ENCODE measurements around the gene TMCC2. TPM values are rescaled to one million over a fixed set of nuclear protein-coding genes. Genes with fewer than 3 reads are reported as not detected.

The TMCC2 gene
- total RNA-seq, 1 experiment from 2014 or later = 2.7 TPM

DNA sequence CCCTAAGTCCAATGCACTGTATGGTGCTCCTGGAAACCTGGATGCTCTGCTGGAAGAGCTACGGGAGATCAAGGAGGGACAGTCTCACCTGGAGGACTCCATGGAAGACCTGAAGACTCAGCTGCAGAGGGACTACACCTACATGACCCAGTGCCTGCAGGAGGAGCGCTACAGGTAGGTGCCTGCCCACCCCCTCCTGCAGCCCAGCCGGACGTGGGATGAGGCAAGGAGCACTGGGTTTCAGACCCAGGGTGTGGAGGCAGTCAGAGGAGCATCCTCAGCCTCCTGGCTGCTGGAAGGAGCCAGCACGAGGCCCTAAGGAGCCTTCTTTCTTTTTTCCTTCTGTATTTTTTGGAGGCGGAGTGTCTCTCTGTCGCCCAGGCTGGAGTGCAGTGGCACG, 42.0 kb downstream of the TMCC2 start:
- DNase-seq (ENCODE audit: low read depth, low spot score) = no peak
- H3K27ac ChIP-seq (ENCODE audit: low read depth, low read length) = no peak overlapping the region
- no peak overlapping the region for H3K9ac ChIP-seq (ENCODE audit: low read length)
- H3K79me2 ChIP-seq (ENCODE audit: insufficient read depth, low read length) = no peaks in the 10 kb centered on the region
- no peaks in the 10 kb centered on the region for H3K9me2 ChIP-seq (ENCODE audit: insufficient read depth)
- CTCF ChIA-PET = interaction anchor here (1.4 to 9.3 kb wide), 5 partner anchors 10 to 63 kb away, joined by 6 to 397 read pairs (median 13); partner anchors contain the start of gene NUAK2
- no peaks in the 10 kb centered on the region for H4K20me1 ChIP-seq (ENCODE audit: insufficient read depth)
- POLR2A ChIA-PET = interaction anchor here (1.0 kb wide), 1 partner anchor 15 kb away, joined by 3 read pairs; no protein-coding TSS in a partner anchor
- H3K4me1 ChIP-seq (ENCODE audit: control insufficient read depth in 1 of 2, insufficient read depth in 2 of 2, low read length in 2 of 2) = peaks cover 24 to 59% of the 10 kb centered on the region in 2 experiments
- TF ChIP-seq YY1 (IDR thresholded peaks at IDR 0.05; ENCODE audit: extremely low read depth, insufficient replicate concordance, low read depth, low read length) (no peak), SIN3A (IDR thresholded peaks at IDR 0.05; ENCODE audit: low read depth) (no peak), EGR1 (IDR thresholded peaks at IDR 0.05; ENCODE audit: low read depth) (no peak), JUND (IDR thresholded peaks at IDR 0.05) (no peak), EZH2phosphoT487 (IDR thresholded peaks at IDR 0.05; ENCODE audit: borderline replicate concordance) (no peak), ELF1 (IDR thresholded peaks at IDR 0.05; ENCODE audit: borderline replicate concordance, low read depth) (no peak), RAD21 (IDR thresholded peaks at IDR 0.05; ENCODE audit: low read depth) (no peak), CBX3 (IDR thresholded peaks at IDR 0.05; ENCODE audit: low read depth) (no peak)
- TF ChIP-seq, protein P1, sequence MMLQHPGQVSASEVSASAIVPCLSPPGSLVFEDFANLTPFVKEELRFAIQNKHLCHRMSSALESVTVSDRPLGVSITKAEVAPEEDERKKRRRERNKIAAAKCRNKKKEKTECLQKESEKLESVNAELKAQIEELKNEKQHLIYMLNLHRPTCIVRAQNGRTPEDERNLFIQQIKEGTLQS (IDR thresholded peaks at IDR 0.05) = no peak
- TF ChIP-seq, protein P2, sequence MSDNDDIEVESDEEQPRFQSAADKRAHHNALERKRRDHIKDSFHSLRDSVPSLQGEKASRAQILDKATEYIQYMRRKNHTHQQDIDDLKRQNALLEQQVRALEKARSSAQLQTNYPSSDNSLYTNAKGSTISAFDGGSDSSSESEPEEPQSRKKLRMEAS (IDR thresholded peaks at IDR 0.05) = no peak
- no peaks in the 10 kb centered on the region for H3K9me3 ChIP-seq (ENCODE audit: control insufficient read depth in 1 of 2, insufficient read depth in 1 of 2, low read depth in 1 of 2, low read length in 2 of 2)
- no peaks in the 10 kb centered on the region for H3K36me3 ChIP-seq (ENCODE audit: control insufficient read depth in 1 of 2, insufficient read depth in 2 of 2, low read length in 2 of 2)
- no peak overlapping the region for H3K4me2 ChIP-seq (ENCODE audit: low read length)
- ATAC-seq = no peak
- RAD21 ChIA-PET (ENCODE audit: low non-redundant PET in 1 of 2, low total read pairs in 2 of 2, uncharacterized antibody in 2 of 2, unreplicated experiment in 2 of 2) = interaction anchor here in 1 of 2 experiments (3.1 kb wide), 1 partner anchor 56 kb away, joined by 24 read pairs; no protein-coding TSS in a partner anchor
- no peaks in the 10 kb centered on the region for H3K27me3 ChIP-seq (ENCODE audit: insufficient read depth, low read length)
- H3K4me3 ChIP-seq (replicated peaks in 1 of 2; ENCODE audit: low read depth in 1 of 2, low read length in 2 of 2) = no peak overlapping the region
- intact Hi-C loops (cut with micrococcal nuclease) = loop anchor here (10.0 kb wide), 2 partner anchors 255 to 365 kb away; partner anchors contain the start of gene ELK4
- BruUV-seq (replicated peaks) = no TSS peak
- H2AFZ ChIP-seq (ENCODE audit: low read depth, low read length, poor library complexity, severe bottlenecking) = no peak overlapping the region
